T47D (cell line): ENCODE results near the gene MAJIN.

Experiments
- DNase-seq, 2 experiments: peaks; one replicate each; pipeline versions ENCODE4 v3.0.0 to v3.0.0-alpha.2; 2011 to 2012; ENCODE audit warnings: low read depth in 1 of 2, low spot score in 1 of 2
- JUND ChIP-seq: IDR thresholded peaks from 2 replicates; pipeline ENCODE4 v1.6.1; 2012; ENCODE audit warnings: low read depth
- in situ Hi-C: cut with HindIII; loops from 2 replicates; pipeline ENCODE4 v1.10.0; 2016; ENCODE audit warnings: low sequenced_read_pairs, low pct_unique_long_range_greater_than_20kb

The MAJIN gene

DNA sequence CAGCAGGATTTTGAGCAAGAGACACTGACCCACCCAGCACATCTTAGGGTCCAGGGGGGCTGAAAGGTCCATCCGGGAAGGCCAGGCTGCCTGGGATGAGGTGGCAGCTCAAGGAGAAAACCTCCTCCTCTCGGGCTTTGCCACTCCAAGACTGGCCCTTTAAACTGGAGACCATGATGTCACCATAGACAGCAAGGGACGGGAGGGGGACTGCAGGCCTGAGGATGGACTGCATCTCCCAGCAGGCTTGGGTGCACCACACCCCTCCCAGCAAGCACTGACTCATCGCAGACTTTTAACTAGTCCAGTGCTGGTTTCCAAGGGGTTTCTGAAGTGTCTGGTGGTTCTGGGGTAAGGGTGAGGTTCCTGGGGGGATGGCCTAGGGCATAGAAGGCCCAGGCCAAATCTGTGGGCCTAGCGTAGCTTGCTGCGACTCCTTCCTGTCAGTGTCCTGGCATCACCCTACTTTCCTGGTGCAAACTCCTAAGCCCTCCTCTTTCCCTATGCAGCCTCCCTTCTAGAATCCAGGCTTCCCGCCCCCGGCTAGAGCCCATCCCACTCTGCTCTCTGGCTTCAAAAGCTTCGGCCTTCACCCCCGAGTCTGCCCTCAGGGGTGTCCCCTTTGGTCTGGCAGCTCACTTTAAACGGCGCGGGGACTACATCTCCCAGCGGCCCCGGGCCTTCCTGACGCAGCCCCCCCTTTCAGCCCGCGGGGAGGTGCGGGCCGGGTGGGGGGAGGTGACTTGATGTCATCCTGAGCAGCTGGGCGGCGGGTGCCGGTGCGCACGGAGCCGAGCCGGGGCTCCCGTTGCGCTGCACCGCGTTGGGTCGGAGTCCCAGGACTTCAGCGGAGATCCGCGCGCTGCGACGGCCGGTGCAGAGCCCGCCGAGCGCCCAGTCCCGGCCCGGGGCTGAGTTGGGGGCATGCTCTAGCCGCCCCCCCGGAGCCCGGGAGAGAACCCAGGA, 47.7 kb downstream of the MAJIN start, which contains the start of gene PPP2R5B:
PPP2R5B (plus strand) TSS at position 746 of the 966 bp plus-strand sequence. CDS start 1,046 bp downstream, outside the sequence.
- DNase-seq, result peak; percentile 97 to 99
- TF ChIP-seq JUND, result peak; percentile 97
- in situ Hi-C loops, result no loop called here

DNA sequence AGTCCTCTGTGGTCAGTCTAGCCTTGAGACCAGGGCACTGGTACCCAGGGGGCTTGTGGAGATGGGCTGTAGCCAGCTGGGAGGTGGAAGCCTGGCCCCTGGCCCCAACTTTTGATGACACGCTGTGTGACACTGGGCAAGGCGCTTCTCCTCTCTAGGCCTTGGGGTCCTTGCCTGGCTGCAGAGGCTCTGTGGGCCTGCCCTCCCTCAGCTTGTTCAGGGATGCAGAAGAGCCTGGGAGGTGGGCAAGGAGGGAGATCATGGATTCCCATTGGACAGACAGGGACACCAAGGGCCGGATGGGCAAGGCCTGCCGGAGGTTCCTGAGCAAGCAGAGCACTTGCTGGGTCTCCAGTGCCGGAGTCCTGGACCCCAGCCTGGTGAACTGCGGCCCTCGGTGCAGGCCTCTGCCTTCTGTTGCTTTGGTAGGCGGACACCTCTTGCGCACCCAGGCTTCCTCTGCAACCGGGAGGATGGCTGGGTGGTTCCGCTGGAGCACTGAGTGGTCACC, 48.7 kb downstream of the MAJIN start:
- TF ChIP-seq JUND, result no peak
- in situ Hi-C loops, result no loop called here
- no peak for DNase-seq

DNA sequence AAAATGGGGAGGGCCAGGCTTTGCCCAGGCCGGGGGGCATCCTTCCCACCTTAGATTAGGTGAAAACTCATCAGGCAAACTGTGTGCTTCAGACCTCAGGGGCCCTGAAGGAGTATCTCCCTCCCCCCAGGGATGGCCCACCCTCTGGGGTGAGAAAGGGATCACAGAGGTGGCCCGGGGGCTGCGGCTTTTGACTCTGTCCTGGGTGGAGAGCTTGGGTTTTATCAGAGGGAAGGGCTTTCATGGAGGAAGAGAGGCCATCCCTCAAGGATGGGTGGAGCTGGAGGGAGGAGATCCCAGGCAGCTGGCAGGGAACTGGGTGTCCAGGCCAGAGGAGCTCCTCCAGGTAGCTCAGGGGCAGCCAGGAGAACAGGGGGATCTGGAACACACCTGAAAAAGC, 50.5 kb downstream of the MAJIN start:
- DNase-seq, result no peak
- no peak for TF ChIP-seq JUND
- in situ Hi-C loops, result no loop called here

DNA sequence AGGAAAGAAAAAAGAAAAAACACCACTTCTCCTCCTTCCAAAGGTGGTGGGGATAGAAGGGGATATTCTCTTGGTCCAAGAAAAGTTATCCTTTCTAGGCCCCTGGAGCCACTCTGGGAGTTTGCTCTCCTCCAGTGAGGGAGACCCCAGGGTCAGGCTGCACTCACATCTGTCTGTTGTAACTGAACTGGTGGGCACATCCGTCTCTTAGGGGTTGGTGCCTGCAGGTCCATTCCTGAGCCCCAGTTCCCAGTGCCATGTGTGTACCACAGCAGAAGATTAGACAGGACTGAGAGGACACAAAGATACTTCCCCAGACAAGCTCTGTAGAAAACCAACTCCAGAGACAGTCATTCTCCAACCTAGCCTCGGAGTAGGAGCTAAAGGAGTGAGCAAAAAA, 51.8 kb downstream of the MAJIN start:
- no peak for TF ChIP-seq JUND
- no peak for DNase-seq
- in situ Hi-C loops, result no loop called here

DNA sequence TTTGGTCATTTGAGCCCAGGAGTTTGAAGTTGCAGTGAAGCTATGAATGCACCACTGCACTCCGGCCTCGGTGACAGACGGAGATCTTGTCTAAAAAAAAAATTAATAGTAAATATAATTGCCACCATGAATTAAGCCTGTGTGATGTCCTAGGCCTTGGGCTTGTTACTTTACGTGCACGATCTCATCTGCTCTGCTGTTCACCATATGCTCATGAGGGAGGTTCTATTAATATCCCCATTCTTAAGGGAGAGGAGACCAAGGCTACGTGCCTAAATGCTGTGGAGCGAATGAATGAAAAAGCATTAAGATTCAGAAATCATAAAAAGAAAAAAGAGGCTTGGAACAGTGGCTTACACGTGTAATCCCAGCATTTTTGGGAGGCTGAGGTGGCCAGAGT, 52.3 kb downstream of the MAJIN start:
- DNase-seq, result no peak
- TF ChIP-seq JUND, result no peak
- in situ Hi-C loops, result no loop called here

DNA sequence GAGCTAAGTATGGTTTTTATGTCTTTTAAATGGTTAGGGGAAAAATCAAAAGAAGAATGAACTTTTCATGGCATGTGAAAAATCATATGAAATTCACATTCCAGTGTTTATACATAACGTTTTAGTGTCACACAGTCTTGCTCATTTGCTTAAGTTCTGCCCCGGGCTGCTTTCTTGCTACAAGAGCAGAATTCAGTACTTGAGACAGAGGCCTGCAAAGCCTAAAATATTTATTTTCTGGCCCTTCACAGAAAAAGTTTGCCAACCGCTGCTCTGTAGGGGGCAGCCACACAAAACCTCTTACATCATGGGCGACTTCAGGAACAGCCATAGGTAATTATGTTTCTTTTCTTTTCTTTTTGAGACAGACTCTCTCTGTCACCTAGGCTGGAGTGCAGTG, 53.9 kb downstream of the MAJIN start:
- DNase-seq, result peak in 1 of 2 experiments; percentile 34
- in situ Hi-C loops, result no loop called here

DNA sequence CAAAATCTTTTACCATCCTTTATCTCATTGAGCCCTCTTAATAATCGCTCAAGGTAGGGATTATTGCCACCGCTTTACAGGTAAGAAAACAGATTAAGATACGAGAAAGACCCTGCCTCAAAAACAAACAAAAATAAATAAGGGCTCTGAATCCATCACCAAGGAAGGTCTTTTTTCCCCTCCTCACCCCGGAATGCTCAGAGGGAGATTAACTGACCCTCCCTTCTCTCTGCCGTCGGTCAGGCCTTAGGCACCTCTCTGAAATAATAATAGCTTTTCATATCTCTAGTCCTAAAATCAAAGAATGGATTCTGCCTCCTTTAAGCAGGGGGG, 54.3 kb downstream of the MAJIN start:
- no peak for DNase-seq
- in situ Hi-C loops, result no loop called here
- TF ChIP-seq JUND, result no peak

More for the DNA sequence above, 53.9 kb downstream of the MAJIN start:
- TF ChIP-seq JUND, result no peak

DNA sequence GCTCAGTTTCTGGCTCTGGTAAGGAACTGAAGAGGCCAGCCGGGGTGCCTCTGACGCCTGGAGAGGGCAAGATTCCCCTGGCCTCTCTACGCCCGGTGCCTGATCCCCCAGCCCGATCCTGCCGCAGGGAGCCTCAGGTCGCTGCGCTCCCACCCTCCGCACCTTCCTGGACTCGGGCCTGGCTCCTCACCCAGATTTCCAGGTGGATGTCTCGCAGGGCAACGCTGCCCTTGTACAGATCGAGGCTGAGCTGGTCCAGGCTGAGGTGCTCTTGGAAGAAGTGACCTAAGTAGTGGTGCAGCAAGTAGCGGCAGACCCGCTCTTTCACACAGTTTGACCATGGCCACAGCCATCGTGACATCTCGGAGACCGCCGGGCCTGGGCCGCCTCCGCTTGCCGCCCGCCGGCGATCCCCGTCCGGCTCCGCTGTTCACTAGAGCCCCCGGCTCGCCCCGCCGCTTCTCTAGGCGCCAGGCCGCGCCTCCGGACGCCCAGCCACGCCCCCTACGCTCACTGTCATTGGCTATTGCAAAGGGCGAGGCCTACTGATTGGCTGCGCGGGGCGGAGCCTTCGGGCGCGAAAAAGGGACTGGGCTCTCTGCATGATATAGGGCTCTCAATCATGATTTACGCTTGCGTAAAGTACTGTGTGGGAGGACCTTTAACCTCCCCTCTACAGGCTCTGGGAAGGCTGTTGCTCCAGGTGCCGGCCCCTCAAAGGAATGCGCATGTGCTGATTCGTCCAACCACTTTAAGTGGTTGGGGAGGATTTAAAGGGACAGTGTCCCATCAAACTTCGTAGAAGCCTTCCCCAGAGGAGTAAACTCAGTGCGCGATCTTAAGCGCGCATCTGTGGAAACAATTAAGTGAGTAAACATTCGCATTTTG, 54.9 kb downstream of the MAJIN start, which contains the start of gene ATG2A:
ATG2A (minus strand) TSS at position 435 of the 888 bp plus-strand sequence; CDS start at position 361, 74 bp downstream.
- peak; percentile 99 to 100 for DNase-seq
- in situ Hi-C loops, result no loop called here
- no peak for TF ChIP-seq JUND

DNA sequence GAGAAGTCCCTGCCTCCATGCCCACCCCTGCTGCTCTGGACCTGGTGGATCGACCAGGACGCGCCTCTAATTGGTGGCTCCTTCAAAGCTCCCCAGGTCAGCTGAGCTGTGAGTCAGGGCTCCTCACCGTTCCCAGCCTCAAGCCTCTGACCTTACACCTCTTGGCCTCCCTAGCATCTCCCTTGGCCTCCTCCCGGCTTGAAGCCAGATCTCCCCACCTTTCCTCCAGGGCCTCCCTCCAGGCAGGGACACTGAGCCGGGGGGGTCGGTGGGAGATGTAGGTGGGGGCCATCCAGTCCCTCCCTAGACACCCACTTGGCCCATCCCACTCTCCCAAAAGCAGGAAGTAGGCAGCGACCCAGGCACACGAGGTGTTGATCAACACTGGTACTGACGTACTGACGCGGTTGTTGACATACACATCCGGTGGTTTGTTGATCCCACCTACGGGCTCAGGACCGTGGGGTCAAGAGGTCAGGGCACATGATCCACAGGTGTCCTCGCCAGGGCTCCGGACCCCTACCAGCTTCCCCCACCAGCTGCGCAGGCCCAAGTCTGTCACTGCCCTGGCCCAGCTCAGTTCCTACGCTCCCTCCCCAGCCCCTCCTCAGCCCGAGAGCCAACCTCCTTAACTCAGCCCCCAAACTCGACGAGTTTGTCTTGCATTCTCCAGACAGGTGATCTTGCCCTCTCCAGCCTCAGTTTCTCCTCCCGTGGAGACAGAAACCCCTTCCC, 55.7 kb downstream of the MAJIN start:
- in situ Hi-C loops, result no loop called here
- DNase-seq, result peak; percentile 42 to 52
- no peak for TF ChIP-seq JUND

DNA sequence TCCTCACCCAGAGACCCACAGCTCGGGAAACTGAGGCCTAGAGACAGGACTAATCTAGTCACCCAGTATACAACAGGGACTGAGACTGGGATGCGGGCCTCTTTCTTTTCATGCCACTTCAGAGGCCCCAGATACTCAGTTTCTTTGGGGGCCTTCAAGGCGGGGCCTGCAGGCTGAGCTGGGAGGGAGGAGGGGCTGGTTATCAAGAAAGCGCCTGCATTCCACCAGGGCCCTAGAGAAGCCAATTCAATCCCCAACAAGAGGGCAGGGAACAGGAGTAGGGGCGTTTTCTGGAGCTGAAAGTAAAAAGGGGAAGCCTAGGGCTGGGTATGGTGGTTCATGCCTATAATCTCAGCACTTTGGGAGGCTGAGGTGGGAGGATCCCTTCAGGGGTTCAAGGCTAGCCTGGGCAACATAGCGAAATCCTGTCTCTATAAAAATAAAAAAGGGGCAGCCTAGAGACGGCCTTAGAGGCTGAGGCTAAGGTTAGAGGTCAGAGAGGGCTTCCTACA, 56.5 kb downstream of the MAJIN start:
- in situ Hi-C loops, result no loop called here
- no peak for DNase-seq
- TF ChIP-seq JUND, result no peak

DNA sequence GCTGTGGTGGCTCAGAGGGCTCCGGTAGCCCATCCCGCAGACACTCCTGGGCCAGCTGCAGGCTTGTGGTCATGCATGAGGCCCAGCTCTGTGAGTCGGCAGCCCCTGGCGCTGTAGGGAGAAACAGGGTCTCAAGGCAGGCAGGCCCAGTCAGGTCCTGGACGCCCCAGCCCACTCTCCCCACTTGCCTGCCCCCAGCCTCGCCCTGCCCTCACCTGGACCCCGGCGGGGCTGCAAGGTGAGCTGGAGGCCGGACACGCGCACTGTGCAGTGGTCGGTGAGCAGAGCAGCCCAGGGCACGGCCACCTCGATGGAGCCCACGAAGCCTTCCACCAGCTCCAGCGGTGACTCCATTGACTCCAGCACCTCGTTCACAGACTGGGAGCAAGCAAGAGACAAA, 57.8 kb downstream of the MAJIN start:
- DNase-seq, result no peak
- in situ Hi-C loops, result no loop called here
- TF ChIP-seq JUND, result no peak
